GM12878 (cell line): ENCODE data around the gene SOX11. TPM values are rescaled to one million over a fixed set of nuclear protein-coding genes. Genes with fewer than 3 reads are reported as not detected.

Source experiments
- ATAC-seq: fragments of 200-7000 bp; cut with Tn5 transposase; 3 replicates; pipeline ENCODE4 v1.9.1; 2020; ENCODE audit warnings: mild to moderate bottlenecking, moderate library complexity
- BruUV-seq: library from RNA; stranded (reverse); fragments of 400-500 nt; replicated peaks from 2 replicates; lab custom pipeline; 2021; lab: Mats Ljungman, UMichigan
- CTCF ChIA-PET: fragments of 300-600 bp; sonication (Branson Sonifier 250); formaldehyde crosslinking; extraction: SDS; loops from one replicate; lab custom pipeline; 2021; ENCODE audit warnings: inconsistent platforms; lab: Yijun Ruan, JAX
- POLR2A ChIA-PET: fragments of 350-600 bp; formaldehyde crosslinking; extraction: SDS; loops from one replicate; lab custom pipeline; 2021; ENCODE audit warnings: inconsistent platforms; lab: Charles Lee
- RAD21 ChIA-PET: fragments of 300-600 bp; sonication (Branson Sonifier 250); formaldehyde crosslinking; loops from one replicate; lab custom pipeline; 2023; ENCODE audit warnings: antibody characterized with exemption; ENCODE audit not compliant: unreplicated experiment; lab: Charles Lee
- SMC1A ChIA-PET: fragments of 300-600 bp; sonication (Branson Sonifier 250); formaldehyde crosslinking; loops from one replicate; lab custom pipeline; 2023; ENCODE audit not compliant: unreplicated experiment, uncharacterized antibody; lab: Charles Lee
- DNase-seq: peaks from one replicate; pipeline ENCODE4 v3.0.0-alpha.2; 2011; ENCODE audit warnings: low read depth, low spot score
- FAIRE-seq: peaks from 3 replicates; lab custom pipeline; 2011; peaks lifted over from hg19 to GRCh38; lab: Jason Lieb, UNC
- H2AFZ ChIP-seq: 2 replicates; pipeline ENCODE4 v1.6.0; 2011; ENCODE audit warnings: low read depth, low read length, control low read depth; ENCODE audit not compliant: control insufficient read depth
- H3K27ac ChIP-seq: 2 replicates; pipeline ENCODE4 v1.5.1; 2011; ENCODE audit warnings: control low read depth; ENCODE audit not compliant: control insufficient read depth, insufficient read depth
- H3K27me3 ChIP-seq, 2 experiments: replicated peaks in 1 of 2; 2 replicates each; pipeline versions ENCODE4 v1.6.0 to v1.6.1; 2011; ENCODE audit warnings: low read length in 1 of 2; ENCODE audit not compliant: control insufficient read depth in 2 of 2, insufficient read depth in 2 of 2
- H3K36me3 ChIP-seq, 2 experiments: 2 replicates each; pipeline ENCODE4 v1.5.1; 2011; ENCODE audit warnings: low read length in 1 of 2; ENCODE audit not compliant: control insufficient read depth in 2 of 2, insufficient read depth in 2 of 2
- H3K4me1 ChIP-seq: 2 replicates; pipeline ENCODE4 v1.6.1; 2011; ENCODE audit warnings: mild to moderate bottlenecking, low read length, moderate library complexity, mixed read lengths; ENCODE audit not compliant: control insufficient read depth, insufficient read depth
- H3K4me2 ChIP-seq: 2 replicates; pipeline ENCODE4 v1.6.0; 2011; ENCODE audit warnings: control low read depth; ENCODE audit not compliant: control insufficient read depth, insufficient read depth
- H3K4me3 ChIP-seq: fragments of 200-600 bp; sonication (generic); 2 replicates; pipeline ENCODE4 v1.5.1; 2016
- H3K79me2 ChIP-seq: 2 replicates; pipeline ENCODE4 v1.6.0; 2011; ENCODE audit warnings: low read length; ENCODE audit not compliant: control insufficient read depth, insufficient read depth
- H3K9ac ChIP-seq: 2 replicates; pipeline ENCODE4 v1.8.0; 2011; ENCODE audit warnings: low read length, control low read depth, mixed read lengths; ENCODE audit not compliant: control insufficient read depth, insufficient read depth
- H3K9me3 ChIP-seq: replicated peaks from 3 replicates; pipeline ENCODE4 v1.5.1; 2011; ENCODE audit warnings: mild to moderate bottlenecking, low read length; ENCODE audit not compliant: control insufficient read depth, insufficient read depth
- H4K20me1 ChIP-seq: 2 replicates; pipeline ENCODE4 v1.6.0; 2011; ENCODE audit not compliant: control insufficient read depth, insufficient read depth
- ASH2L ChIP-seq: fragments of 300-600, 200-600 bp; sonication (generic); IDR thresholded peaks from 2 replicates; pipeline ENCODE4 v1.6.1; 2017; ENCODE audit warnings: low read depth, mild to moderate bottlenecking, borderline replicate concordance
- CEBPB ChIP-seq, 2 experiments: fragments of 150-350 bp in 1 of 2; IDR thresholded peaks; 2 replicates each; pipeline ENCODE4 v1.6.1; 2012 to 2014; ENCODE audit warnings: low read depth in 2 of 2, low read length in 2 of 2, borderline replicate concordance in 1 of 2, inconsistent platforms in 1 of 2
- HDAC6 ChIP-seq: fragments of 200-600 bp; sonication (generic); IDR thresholded peaks from one replicate; pipeline ENCODE4 v1.8.0; 2017; ENCODE audit warnings: antibody characterized with exemption; ENCODE audit not compliant: unreplicated experiment
- IKZF1 ChIP-seq: fragments of 450-650 bp; conservative IDR thresholded peaks from 2 replicates; pipeline ENCODE4 v1.6.1; 2017; ENCODE audit warnings: antibody characterized with exemption, mild to moderate bottlenecking
- NBN ChIP-seq: fragments of 450-650 bp; IDR thresholded peaks from 2 replicates; pipeline ENCODE4 v1.6.1; 2016
- PAX8 ChIP-seq: fragments of 450-650 bp; IDR thresholded peaks from 2 replicates; pipeline ENCODE4 v1.6.1; 2017; ENCODE audit warnings: mild to moderate bottlenecking, moderate library complexity
- RCOR1 ChIP-seq: conservative IDR thresholded peaks from 2 replicates; pipeline ENCODE4 v1.6.1; 2012; ENCODE audit warnings: low read depth, low read length, improper control_type of control experiment
- SMAD1 ChIP-seq: fragments of 450-650 bp; IDR thresholded peaks from 2 replicates; pipeline ENCODE4 v1.6.1; 2018; ENCODE audit warnings: mild to moderate bottlenecking, low read depth; ENCODE audit not compliant: partially characterized antibody
- SRF ChIP-seq, 2 experiments: IDR thresholded peaks; 2 replicates each; pipeline ENCODE4 v1.6.1; 2011; ENCODE audit warnings: low read depth in 2 of 2, low read length in 2 of 2, mild to moderate bottlenecking in 1 of 2, moderate library complexity in 1 of 2
- TARDBP ChIP-seq: IDR thresholded peaks from 2 replicates; pipeline ENCODE4 v1.6.1; 2016; ENCODE audit warnings: borderline replicate concordance
- TBL1XR1 ChIP-seq: IDR thresholded peaks from 2 replicates; pipeline ENCODE4 v1.6.1; 2012; ENCODE audit warnings: low read depth, low read length, improper control_type of control experiment
- ZNF622 ChIP-seq: fragments of 450-650 bp; IDR thresholded peaks from 2 replicates; pipeline ENCODE4 v1.6.1; 2017; ENCODE audit warnings: mild to moderate bottlenecking, inconsistent platforms
- WGBS: methylation state at CpG from one replicate; pipeline ENCODE4 v1.1.6; 2016; ENCODE audit warnings: low lambda C conversion rate; ENCODE audit not compliant: insufficient replicate concordance, insufficient coverage; ENCODE audit errors: missing lambda C conversion rate; 5-methylcytosine and 5-hydroxymethylcytosine counted together
- in situ Hi-C: fragments of 300-500 bp; cut with MboI; formaldehyde crosslinking; loops from 9 replicates; pipeline ENCODE4 v1.14.3; 2018; ENCODE audit warnings: mixed read lengths
- intact Hi-C: fragments of 100-400 bp; cut with micrococcal nuclease; formaldehyde crosslinking; loops from one replicate; pipeline ENCODE4 v1.14.2; 2022; ENCODE audit not compliant: unreplicated experiment
- polyA plus RNA-seq, 11 experiments: library from polyadenylated mRNA; depleted of rRNA in 4 of 11; unstranded in 6 of 11; stranded (reverse) in 5 of 11; fragments of >200 nt; fragmentation: Nextera tagmentation in 4 of 11; fragmentation: Illumina TruSeq in 1 of 11; extraction: Ambion mirVana in 4 of 11; extraction: Trizol in 1 of 11; gene quantifications; 1 replicate in 1 of 11; 2 replicates in 10 of 11; pipeline versions ENCODE4 v1.2.1 to v1.2.3, GENCODE V29; 2011 to 2016; ENCODE audit warnings: inconsistent platforms in 2 of 11, missing spikeins in 2 of 11, low read depth in 1 of 11
- total RNA-seq, 4 experiments: library from RNA; depleted of rRNA in 3 of 4; stranded (reverse); fragments of >200 nt in 3 of 4; fragmentation: Illumina TruSeq in 1 of 4; extraction: Trizol in 1 of 4; gene quantifications; 2 replicates each; pipeline versions ENCODE4 v1.2.1 to v1.2.3, GENCODE V29; 2013 to 2021
- TF ChIP-seq, protein P1 (sequence below): fragments of 450-650 bp; IDR thresholded peaks from 2 replicates; pipeline ENCODE4 v1.6.1; 2017; ENCODE audit warnings: mild to moderate bottlenecking, moderate library complexity
- TF ChIP-seq, protein P2 (sequence below): fragments of 450-650 bp; IDR thresholded peaks from 2 replicates; pipeline ENCODE4 v1.6.1; 2017; ENCODE audit warnings: borderline replicate concordance
- TF ChIP-seq, protein P3 (sequence below): fragments of 450-650 bp; IDR thresholded peaks from 2 replicates; pipeline ENCODE4 v1.6.1; 2016; ENCODE audit warnings: mild to moderate bottlenecking

Gene SOX11
- total and polyA plus RNA-seq, 10 of the 15 experiments (the other 5 are each of a cell fraction or from before 2014, with no cell fraction given): 0.03 to 0.04 (median 0.03) TPM; not detected in 7

DNA sequence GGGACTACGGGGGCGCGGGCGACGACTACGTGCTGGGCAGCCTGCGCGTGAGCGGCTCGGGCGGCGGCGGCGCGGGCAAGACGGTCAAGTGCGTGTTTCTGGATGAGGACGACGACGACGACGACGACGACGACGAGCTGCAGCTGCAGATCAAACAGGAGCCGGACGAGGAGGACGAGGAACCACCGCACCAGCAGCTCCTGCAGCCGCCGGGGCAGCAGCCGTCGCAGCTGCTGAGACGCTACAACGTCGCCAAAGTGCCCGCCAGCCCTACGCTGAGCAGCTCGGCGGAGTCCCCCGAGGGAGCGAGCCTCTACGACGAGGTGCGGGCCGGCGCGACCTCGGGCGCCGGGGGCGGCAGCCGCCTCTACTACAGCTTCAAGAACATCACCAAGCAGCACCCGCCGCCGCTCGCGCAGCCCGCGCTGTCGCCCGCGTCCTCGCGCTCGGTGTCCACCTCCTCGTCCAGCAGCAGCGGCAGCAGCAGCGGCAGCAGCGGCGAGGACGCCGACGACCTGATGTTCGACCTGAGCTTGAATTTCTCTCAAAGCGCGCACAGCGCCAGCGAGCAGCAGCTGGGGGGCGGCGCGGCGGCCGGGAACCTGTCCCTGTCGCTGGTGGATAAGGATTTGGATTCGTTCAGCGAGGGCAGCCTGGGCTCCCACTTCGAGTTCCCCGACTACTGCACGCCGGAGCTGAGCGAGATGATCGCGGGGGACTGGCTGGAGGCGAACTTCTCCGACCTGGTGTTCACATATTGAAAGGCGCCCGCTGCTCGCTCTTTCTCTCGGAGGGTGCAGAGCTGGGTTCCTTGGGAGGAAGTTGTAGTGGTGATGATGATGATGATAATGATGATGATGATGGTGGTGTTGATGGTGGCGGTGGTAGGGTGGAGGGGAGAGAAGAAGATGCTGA lies 1.4 kb downstream of the SOX11 start:
- no peak overlapping the region for H3K9ac ChIP-seq
- ATAC-seq (no peak), DNase-seq (no peak), FAIRE-seq (no peak)
- no TSS peak for BruUV-seq
- no peaks in the 10 kb centered on the region for H3K79me2 ChIP-seq
- POLR2A ChIA-PET: no interaction called here
- no peaks in the 10 kb centered on the region for H3K4me1 ChIP-seq
- RAD21 ChIA-PET: no interaction called here
- SMC1A ChIA-PET: no interaction called here
- H3K4me2 ChIP-seq: no peak overlapping the region
- WGBS: 59% methylated on average over 40 of the region's 102 CpGs
- no peak for TF ChIP-seq TBL1XR1
- TF ChIP-seq ZNF622: no peak
- no peak for TF ChIP-seq IKZF1
- TF ChIP-seq, protein P1, sequence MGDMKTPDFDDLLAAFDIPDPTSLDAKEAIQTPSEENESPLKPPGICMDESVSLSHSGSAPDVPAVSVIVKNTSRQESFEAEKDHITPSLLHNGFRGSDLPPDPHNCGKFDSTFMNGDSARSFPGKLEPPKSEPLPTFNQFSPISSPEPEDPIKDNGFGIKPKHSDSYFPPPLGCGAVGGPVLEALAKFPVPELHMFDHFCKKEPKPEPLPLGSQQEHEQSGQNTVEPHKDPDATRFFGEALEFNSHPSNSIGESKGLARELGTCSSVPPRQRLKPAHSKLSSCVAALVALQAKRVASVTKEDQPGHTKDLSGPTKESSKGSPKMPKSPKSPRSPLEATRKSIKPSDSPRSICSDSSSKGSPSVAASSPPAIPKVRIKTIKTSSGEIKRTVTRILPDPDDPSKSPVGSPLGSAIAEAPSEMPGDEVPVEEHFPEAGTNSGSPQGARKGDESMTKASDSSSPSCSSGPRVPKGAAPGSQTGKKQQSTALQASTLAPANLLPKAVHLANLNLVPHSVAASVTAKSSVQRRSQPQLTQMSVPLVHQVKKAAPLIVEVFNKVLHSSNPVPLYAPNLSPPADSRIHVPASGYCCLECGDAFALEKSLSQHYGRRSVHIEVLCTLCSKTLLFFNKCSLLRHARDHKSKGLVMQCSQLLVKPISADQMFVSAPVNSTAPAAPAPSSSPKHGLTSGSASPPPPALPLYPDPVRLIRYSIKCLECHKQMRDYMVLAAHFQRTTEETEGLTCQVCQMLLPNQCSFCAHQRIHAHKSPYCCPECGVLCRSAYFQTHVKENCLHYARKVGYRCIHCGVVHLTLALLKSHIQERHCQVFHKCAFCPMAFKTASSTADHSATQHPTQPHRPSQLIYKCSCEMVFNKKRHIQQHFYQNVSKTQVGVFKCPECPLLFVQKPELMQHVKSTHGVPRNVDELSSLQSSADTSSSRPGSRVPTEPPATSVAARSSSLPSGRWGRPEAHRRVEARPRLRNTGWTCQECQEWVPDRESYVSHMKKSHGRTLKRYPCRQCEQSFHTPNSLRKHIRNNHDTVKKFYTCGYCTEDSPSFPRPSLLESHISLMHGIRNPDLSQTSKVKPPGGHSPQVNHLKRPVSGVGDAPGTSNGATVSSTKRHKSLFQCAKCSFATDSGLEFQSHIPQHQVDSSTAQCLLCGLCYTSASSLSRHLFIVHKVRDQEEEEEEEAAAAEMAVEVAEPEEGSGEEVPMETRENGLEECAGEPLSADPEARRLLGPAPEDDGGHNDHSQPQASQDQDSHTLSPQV: no peak
- TF ChIP-seq SRF (IDR thresholded peaks at IDR 0.05; ENCODE audit: low read depth in 2 of 2, low read length in 2 of 2): no peak
- no peak for TF ChIP-seq HDAC6
- no peak for TF ChIP-seq PAX8
- TF ChIP-seq CEBPB (IDR thresholded peaks at IDR 0.05; ENCODE audit: borderline replicate concordance in 1 of 2, low read depth in 2 of 2, low read length in 2 of 2): no peak
- no peak for TF ChIP-seq RCOR1
- no peak for TF ChIP-seq TARDBP
- TF ChIP-seq, protein P2, sequence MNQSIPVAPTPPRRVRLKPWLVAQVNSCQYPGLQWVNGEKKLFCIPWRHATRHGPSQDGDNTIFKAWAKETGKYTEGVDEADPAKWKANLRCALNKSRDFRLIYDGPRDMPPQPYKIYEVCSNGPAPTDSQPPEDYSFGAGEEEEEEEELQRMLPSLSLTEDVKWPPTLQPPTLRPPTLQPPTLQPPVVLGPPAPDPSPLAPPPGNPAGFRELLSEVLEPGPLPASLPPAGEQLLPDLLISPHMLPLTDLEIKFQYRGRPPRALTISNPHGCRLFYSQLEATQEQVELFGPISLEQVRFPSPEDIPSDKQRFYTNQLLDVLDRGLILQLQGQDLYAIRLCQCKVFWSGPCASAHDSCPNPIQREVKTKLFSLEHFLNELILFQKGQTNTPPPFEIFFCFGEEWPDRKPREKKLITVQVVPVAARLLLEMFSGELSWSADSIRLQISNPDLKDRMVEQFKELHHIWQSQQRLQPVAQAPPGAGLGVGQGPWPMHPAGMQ: no peak
- no peak for TF ChIP-seq SMAD1
- TF ChIP-seq, protein P3, sequence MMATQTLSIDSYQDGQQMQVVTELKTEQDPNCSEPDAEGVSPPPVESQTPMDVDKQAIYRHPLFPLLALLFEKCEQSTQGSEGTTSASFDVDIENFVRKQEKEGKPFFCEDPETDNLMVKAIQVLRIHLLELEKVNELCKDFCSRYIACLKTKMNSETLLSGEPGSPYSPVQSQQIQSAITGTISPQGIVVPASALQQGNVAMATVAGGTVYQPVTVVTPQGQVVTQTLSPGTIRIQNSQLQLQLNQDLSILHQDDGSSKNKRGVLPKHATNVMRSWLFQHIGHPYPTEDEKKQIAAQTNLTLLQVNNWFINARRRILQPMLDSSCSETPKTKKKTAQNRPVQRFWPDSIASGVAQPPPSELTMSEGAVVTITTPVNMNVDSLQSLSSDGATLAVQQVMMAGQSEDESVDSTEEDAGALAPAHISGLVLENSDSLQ: no peak
- no peak for TF ChIP-seq NBN
- no peak for TF ChIP-seq ASH2L
- peaks cover 0 to 9% of the 10 kb centered on the region in 2 experiments; a peak in 3 of 4 replicates for H3K27me3 ChIP-seq
- H4K20me1 ChIP-seq: no peaks in the 10 kb centered on the region
- no peak overlapping the region for H3K4me3 ChIP-seq
- no peaks in the 10 kb centered on the region for H3K36me3 ChIP-seq
- in situ Hi-C loops (no loop called here), intact Hi-C loops (no loop called here)
- no peak overlapping the region for H3K27ac ChIP-seq
- CTCF ChIA-PET: no interaction called here
- H2AFZ ChIP-seq: no peak overlapping the region
- H3K9me3 ChIP-seq: peaks cover 2% of the 10 kb centered on the region; the same call in 2 of the 3 replicates
